KG1 (cell line): ENCODE results near the gene POLE3.
"Not testable (repeated sequence)": the region's sequence is repeated elsewhere in the genome, so short reads cannot be mapped to it uniquely, and the experiment has no call there.

Source experiments
- DNase-seq: peaks from one replicate; lab custom pipeline; 2025; lab: John Stamatoyannopoulos, UW

Gene POLE3

DNA sequence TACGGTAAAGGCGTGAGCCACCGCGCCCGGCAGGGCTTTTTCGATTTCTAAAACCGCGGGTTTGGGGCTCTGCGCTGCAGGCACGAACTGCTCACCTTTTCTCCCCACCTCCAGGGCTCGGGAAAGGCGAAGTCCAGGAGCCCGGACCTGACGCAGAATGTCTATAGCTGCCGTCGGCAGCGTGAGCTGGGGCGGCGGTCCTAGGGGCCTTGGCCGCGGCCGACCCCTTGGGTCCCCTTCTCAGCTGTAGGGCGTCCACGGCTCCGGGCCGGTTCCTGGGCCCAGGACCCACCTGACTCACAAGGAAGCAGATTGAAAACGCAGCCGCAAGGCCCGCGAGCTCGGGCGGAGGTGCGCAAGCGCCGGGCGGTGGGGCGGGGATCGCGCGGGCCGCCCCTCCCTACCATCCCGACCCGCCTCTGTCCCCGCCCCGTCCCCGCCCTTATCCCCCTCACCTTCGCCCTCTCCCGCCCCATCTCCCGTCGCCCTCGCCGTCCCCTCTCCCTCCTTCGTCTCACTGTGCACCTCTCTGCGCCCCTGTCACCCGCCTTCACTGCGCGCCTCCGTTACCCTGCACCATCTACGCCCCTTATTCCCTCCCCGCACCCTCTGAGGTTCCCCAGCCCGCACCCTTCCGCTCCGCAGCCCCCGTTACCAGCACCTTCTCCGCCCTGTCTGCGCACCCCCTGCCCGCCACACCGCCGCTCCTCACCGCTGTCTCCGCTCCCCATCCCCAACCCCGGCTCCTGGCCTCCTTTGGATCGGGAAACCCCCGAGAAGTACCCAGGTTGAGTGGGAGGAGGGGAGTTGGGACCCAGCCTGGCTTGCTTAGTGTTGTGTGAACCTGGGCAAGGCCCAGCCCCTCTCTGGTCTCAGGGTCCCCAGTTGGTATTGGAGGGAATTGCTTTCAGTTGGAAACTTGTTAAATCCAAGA is 33.6 kb downstream of the POLE3 start, which contains the start of gene HDHD3:
Gene HDHD3 (minus strand): TSS at position 353 of the 934 bp plus-strand sequence. CDS start 2,632 bp downstream, outside the sequence.
- peak; percentile 57 for DNase-seq

DNA sequence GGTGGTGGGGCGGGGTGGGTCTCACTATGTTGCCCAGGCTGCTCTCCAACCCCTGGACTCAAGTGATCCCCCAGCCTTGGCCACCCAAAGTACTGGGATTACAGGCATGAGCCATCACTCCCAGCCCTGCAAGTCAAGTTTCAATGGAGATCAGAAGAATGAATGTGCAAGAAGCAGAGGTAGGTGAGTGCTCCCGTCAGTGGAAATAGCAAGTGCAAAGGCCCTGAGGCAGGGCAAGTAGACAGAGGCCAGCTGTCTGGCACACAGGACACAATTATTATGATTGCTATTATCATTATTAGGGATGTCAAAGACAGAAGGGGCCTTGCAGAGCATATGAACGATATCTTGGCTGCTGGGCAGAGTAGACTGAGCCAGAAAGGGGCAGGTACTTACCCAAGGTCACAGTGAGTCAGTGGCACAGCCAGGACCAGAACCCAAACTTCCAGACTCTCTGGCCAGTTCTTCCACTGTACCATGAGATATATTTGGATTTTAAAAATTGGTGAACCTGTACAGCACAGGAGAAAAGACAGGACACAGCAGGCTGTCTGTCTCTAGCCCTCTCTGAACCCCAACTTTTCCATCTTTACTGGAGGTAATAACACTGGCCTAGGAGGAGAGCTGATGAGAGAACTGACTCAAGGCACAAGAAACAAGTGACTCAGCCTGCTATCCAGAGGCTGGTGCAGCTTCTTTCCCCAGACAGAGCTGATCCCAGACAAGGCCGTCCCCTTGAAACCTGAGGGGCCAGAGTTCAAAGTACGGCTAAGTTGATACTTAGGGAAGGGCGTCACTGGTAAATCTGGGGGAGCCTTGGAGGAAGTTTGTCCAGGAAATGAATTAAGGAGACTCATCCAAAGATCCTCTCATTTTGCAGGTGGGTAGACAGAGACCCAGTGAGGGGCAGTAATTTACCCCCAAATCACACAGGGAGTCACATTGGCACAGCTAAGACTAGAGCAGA is 35.1 kb downstream of the POLE3 start:
- DNase-seq = no peak

DNA sequence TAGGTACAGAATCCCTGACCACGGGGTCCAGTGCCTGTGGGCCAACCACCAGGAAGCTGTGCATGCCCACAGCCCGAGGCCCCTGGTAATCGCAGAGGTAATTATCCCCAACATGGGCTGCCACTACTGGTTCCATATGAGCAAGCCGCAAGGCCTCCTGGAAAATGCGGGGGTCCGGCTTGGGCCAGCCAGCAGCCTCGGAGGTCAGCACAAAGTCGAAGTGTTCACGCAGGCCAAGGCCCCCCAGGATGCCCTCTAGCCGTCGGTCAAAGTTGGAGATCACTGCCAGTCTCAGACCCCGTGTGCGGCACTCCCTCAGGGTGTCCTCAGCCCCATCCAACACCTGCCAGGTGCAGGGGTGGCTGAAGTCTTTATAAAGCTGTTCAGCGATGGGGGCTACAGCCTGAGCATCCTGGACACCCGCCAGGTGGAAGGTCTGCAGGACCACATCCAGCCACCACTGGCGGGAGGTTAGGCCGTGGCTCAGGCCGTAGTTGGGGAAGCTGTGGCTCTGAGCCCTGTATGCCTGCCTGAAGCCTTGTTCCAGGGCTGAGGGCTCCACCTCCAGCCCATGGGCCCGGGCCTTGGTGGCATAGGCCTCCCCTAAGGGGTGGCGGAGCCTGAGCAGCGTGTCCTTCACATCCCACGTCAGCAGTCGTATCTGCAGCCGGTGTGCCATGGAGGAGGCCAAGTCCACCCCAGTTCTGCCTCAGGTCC is 36.6 kb downstream of the POLE3 start:
- DNase-seq = no peak

DNA sequence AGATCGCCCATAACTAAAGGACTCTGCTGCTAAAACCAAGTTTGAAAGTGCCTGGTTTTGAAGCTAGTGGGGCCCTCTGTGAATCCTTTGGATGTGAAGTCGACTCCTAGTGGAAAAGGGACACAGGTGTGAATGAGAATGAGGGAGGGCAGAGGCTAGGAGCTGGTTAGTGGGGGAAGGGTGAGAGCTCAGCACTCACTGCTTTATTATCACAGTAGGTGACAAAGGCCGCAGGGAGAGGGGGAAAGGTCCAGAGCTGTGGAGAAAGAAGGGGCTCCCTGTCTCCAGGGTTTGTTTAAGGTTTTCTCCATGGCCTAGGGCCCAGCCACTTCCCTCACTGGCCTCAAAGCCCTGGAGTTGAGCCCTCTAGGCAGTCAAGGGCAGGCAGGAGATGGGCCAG is 37.2 kb downstream of the POLE3 start:
- DNase-seq = no peak

DNA sequence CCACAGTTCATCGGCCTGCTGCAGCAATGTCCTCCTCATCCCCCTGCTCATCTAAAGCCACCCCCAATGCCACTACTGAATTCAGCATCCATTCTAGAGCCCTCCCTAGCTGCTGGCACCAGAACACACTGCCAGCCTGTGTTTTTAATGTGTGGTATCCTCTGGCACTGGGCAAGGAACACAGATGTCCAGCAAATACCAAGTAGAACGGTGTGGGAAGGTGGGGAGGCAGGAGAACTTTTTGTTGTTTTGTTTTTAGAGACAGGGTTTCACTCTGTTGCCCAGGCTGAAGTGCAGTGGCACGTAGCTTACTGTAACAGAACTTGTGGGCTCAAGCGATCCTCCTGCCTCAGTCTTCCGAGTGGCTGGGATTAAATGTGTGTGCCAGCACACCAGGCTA is 38.4 kb downstream of the POLE3 start:
- DNase-seq = no peak

DNA sequence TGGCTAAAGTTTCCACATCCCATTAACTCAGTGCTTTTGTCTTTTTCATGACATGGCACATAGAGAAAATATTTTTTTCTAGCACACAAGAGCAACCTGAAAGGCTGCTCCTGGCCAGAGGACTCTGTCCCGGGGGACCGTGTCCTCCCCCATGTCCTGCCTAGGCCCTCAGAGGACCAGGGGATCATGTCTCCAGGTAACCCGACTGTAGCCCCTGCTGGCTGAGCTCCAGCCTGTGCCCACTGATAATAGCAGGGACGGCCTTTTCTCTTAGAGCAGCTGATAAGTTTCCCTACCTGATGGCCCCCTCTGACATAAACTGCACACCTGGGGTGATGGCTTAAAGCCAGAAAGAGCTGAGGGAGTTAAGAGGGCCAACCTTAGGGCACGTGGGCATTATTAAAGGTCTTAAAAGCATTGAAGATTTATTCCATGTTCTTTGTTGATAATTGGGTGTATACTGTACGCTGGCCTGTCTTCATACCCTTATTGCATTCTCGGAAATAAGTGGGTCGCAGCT is 39.6 kb downstream of the POLE3 start:
- DNase-seq = no peak

DNA sequence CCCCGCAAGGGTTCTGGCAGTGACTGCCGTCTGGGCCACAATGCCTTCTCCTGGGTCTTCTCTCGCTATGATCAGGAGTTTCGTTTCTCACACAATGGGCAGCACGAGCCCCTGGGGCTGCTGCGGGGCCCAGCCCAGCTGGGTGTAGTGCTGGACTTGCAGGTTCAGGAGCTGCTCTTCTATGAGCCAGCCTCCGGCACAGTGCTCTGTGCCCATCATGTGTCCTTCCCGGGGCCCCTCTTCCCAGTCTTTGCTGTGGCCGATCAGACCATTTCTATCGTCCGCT is 40.7 kb downstream of the POLE3 start:
- no peak for DNase-seq

DNA sequence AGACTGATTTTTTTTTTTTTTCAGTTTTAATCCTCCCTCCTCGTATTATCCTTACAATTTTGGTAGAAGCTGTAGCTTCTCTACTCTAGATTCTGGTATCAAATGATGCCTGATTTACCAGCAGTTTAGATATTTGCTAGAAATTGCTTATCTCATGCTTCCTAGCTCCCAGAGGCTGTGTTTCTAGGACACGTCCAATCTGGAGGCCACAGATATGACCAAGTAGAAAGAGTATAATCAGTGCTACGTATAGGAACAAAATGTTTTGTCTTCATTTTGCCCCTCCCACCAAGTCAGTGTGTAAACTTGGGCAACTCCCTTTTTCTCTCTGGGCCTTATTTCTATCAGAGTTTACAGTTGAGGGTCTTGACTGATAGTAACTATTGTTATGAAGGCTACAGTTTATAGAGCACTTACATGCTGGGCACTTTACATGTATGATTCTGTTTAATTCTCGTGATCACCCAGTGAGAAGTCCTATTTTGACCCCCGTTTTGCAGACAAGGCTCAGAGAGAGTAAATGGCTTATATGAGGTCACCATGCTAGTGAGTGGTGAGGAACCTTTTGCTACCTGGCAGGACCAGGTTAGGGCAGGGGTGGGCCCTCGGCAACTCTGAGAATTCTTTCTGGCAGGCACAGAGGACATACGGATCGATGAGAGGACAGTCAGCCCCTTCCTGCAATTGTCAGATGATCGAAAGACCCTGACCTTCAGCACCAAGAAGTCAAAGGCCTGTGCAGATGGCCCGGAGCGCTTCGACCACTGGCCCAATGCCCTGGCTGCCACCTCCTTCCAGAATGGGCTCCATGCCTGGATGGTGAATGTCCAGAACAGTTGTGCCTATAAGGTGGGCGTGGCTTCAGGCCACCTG is 41.3 kb downstream of the POLE3 start:
- DNase-seq = no peak

DNA sequence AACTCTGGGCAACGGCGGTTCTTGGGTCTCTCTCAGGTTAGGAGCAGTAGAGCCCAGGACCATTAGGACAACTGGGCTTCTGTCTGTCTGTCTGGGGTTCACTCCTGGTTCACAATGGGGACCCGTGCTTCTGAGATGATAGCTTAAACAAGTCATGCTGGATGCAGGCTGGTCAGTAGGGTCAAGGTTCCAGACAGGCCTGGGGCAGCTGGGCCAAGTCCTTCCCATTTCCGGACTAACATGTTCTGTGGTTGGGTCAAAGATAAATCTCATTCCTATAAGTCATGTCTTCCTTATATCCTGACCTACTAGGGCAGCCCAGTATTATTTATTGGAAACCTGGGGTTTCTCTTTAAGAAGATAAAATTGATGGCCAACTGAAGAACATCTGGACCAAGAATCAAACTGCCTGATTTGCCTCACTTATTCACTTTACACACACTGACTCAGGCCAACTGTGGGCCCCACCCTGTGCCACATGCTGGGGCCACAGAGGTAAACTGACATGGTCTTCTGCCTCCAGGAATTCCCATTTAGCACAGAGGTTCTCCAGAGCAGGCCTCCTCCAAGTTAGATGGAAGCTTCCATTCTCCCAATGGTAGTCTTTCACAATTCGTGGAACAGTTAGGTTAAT is 42.0 kb downstream of the POLE3 start:
- no peak for DNase-seq

DNA sequence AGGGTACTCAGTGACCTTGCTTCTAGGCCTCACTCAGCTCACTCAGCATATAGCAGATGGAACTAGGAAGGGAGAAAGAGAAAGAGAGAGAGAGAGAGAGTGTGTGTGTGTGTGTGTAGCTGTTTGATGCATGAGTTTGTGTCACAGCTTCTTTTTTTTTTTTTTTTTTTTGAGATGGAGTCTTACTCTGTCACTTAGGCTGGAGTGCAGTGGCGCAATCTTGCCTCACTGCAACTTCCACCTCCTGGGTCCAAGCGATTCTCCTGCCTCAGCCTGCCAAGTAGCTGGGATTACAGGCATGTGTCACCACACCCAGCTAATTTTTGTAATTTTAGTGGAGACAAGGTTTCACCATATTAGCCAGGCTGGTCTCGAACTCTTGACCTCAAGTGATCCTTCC is 44.8 kb downstream of the POLE3 start:
- not testable (repeated sequence) for DNase-seq

DNA sequence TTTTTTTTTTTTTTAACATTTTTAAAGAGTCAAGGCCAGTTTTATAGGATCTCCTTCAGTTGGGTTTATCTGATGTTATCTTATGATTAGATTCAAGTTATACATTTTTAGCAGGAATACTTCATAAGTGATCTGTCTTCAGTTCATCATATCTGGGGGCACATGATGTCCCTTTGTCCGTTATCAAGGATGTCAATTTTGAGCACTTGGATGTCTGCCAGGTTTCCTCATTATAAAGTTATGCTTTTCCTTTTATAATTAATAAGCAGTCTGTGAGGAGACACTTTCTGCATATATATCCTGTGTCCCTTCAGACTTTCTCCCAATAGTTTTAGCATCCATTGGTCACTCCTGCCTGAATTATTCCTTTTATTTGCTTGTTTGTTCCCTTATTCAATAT is 45.5 kb downstream of the POLE3 start:
- no peak for DNase-seq

DNA sequence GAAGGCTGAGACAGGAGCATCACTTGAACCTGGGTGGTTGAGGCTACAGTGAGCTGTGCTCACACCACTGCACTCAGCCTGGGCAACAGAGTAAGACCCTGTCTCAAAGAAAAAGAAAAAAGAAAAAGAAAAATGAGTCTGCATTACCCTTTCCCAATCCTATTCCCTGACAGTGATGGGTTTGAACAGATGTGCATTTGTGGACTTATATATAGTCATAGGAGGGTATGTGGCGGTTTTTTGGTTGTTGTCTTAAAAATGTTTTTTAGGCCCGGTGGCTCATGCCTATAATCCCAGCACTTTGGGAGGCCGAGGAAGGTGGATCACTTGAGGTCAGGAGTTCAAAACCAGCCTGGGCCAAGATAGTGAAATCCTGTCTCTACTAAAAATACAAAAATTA is 47.1 kb downstream of the POLE3 start:
- no peak for DNase-seq

DNA sequence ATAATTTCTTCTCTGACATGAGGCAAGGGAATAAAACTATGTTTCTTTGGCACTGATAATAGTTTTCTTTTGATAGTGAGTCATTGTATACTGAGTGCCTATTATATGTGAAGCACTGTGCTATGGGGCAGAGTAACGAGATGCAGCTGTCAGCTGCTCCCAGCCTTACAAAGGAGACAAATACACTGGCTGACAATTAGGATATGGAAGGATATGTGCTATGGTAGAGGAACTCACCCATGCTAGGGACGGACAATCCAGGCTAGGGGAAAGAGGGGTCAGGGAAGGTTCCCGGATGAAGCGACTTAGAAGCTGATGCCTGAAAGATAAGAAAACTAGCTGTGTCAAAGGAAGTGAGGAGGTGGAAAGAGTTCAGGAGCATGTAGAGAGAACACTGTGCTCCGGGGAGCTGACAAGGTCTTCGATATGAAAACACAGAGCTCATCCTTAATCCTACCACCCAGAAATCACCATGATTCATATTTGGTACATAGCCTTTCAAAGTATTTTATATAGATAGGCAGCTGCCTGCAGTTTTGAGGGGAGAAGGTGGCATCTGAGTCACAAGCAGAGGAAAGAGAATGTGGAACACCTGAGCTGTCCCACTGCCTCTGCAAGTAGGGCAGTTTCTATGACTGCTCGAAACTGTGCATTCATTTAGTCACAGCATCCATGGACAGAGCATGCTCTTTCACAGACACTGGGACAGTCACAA is 49.0 kb downstream of the POLE3 start:
- DNase-seq = no peak

DNA sequence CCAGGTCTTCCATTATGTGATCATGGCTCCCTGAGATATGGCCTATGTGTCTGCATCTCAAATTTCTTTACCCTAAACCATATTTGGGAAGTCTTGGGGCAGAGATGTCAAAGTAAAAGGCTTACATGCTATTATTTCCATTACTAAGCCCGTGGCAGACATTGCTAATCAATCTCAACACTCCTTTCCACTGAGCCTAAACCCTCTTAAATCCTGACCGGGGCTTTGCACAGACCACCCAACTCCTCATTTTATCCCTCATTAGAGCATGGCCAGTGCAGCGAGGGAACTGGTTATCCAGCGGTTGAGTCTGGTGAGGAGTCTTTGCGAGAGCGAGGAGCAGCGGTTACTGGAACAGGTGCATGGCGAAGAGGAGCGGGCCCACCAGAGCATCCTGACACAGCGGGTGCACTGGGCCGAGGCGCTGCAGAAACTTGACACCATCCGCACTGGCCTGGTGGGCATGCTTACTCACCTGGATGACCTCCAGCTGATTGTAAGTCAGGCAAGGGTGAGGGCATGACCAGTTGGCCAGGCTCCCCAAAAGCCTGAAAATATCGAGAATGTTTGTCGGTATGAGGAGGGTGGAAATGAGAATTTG is 50.1 kb downstream of the POLE3 start:
- no peak for DNase-seq

DNA sequence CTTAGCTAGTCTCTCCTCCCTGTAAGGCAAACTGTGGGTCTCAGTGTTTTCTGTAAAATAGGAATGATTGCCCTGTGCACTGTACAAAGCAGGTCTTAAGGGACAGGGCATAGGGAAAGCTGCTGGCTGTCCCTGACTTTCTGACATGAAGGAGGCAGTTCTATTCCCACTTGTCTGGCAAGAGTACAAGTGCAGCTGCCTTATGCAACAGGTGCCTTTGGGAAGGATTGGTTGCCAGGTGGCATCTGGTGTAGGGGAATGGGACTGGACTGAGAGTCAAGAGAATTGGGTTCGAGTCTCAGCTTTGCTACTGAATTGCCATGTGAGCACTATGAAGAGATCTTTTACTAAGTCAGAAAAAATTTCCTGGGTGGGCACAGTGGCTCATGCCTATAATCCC is 51.1 kb downstream of the POLE3 start:
- DNase-seq = no peak
